HEK293T (cell line): Measurements from ENCODE around the gene TRIM43.
"Not testable (repeated sequence)": the region's sequence is repeated elsewhere in the genome, so short reads cannot be mapped to it uniquely, and the experiment has no call there.

ENCODE experiments used
- ARNT ChIP-seq: fragments of 450-650 bp; IDR thresholded peaks from 2 replicates; pipeline ENCODE4 v1.6.1; 2017; ENCODE audit warnings: mild to moderate bottlenecking
- BHLHE40 ChIP-seq: fragments of 450-650 bp; IDR thresholded peaks from 2 replicates; pipeline ENCODE4 v1.6.1; 2016; ENCODE audit warnings: mild to moderate bottlenecking, moderate library complexity, borderline replicate concordance
- CTBP1 ChIP-seq: fragments of 450-650 bp; IDR thresholded peaks from 2 replicates; pipeline ENCODE4 v1.6.1; 2016; ENCODE audit warnings: borderline replicate concordance
- FOXM1 ChIP-seq: fragments of 450-650 bp; IDR thresholded peaks from 2 replicates; pipeline ENCODE4 v1.6.1; 2017; ENCODE audit warnings: mild to moderate bottlenecking, borderline replicate concordance
- SUZ12 ChIP-seq: fragments of 450-650 bp; IDR thresholded peaks from 2 replicates; pipeline ENCODE4 v1.6.1; 2016; ENCODE audit warnings: mild to moderate bottlenecking
- ZNF384 ChIP-seq: fragments of 450-650 bp; IDR thresholded peaks from 2 replicates; pipeline ENCODE4 v1.6.1; 2016
- TF ChIP-seq, protein P1 (sequence below): fragments of 450-650 bp; IDR thresholded peaks from 2 replicates; pipeline ENCODE4 v1.6.1; 2016

GRCh38 chr2:95592973-95593372 lies 1.2 kb downstream of the TRIM43 start:
- not testable (repeated sequence) for TF ChIP-seq BHLHE40, SUZ12, ARNT, CTBP1, ZNF384, FOXM1
- TF ChIP-seq, protein P1, sequence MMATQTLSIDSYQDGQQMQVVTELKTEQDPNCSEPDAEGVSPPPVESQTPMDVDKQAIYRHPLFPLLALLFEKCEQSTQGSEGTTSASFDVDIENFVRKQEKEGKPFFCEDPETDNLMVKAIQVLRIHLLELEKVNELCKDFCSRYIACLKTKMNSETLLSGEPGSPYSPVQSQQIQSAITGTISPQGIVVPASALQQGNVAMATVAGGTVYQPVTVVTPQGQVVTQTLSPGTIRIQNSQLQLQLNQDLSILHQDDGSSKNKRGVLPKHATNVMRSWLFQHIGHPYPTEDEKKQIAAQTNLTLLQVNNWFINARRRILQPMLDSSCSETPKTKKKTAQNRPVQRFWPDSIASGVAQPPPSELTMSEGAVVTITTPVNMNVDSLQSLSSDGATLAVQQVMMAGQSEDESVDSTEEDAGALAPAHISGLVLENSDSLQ = not testable (repeated sequence)
